HG02588 (cell line): ENCODE measurements around the gene MAPKAP1.
"Not testable (repeated sequence)": the region's sequence is repeated elsewhere in the genome, so short reads cannot be mapped to it uniquely, and the experiment has no call there.

Experiments
- ATAC-seq: cut with Tn5 transposase; IDR thresholded peaks from one replicate; pipeline ENCODE4 v1.9.1; 2021; ENCODE audit warnings: mild to moderate bottlenecking, moderate library complexity; ENCODE audit not compliant: unreplicated experiment

MAPKAP1 gene

DNA sequence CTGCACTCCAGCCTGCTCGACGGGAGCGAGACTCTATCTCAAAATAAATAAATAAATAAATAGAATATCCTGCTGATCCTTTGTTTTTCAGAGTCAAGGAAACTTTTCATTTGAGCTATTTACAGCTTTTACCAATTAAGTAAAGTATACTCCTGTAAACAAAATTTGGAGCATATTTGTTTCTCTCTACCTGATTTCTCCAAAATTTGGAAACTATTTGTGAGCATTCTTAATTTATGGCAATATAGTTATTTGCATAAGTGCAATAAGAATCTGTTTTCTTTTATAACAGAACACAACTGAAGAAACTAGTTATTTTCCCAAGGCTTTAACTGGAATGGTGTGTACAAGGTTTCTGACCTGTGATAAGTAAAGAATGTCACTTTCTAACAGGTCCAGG lies 135.2 kb downstream of the MAPKAP1 start:
- ATAC-seq, result not testable (repeated sequence)

- ATAC-seq, result no peak
Observed at GRCh38 chr9:125570246-125570645, 136.8 kb downstream of the MAPKAP1 start.

- no peak for ATAC-seq
Observed at GRCh38 chr9:125568621-125569020, 138.4 kb downstream of the MAPKAP1 start.

- not testable (repeated sequence) for ATAC-seq
Observed at GRCh38 chr9:125566051-125566450, 141.0 kb downstream of the MAPKAP1 start.

GRCh38 chr9:125565126-125565525 lies 141.9 kb downstream of the MAPKAP1 start:
- no peak for ATAC-seq

DNA sequence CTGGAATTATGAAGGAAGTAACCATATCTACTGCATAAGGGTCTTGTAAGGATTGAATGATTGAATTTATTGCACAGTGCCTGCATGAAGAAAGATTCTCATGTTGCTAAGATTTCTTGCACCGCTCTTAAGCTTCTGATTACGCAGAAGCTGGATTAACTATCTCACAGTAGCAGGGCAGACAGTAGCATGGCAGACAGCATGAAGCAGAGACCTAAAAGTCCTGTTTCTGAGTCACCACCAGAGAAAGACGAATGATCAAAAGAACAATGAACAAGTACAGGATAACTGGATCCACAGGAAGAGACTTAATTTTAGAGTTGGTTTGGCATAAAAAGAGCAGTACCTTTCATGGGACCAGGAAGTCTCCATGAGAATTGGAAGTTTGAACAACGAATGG lies 142.4 kb downstream of the MAPKAP1 start:
- ATAC-seq, result no peak

DNA sequence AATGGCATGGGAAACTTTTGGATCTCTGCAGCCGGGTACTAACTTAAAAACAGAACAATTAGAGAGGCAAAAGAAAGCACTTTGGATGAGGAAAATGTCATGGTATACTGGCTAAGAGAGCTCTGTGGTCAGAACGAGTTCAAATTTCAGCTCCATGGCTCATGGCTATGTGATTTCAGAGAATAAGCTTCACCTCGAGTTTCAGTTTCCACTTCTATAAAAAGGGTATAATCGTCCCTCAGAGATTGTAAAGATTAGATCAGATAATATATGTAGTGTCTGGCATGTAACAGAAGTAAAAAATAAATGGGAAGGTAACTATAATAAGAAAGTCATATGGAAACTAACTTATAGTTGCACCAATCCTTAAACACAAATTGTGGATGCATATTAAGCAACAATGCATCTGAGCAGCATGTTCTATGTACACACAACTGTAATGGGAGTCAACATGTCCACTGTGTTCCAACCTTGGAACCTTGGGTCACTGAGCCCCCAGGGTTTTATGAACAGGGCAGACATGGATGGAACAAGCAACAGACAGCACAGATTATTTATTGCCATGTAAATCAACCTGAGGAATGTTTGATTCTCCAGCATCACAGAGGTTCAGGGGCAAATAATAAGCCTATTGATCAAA lies 145.4 kb downstream of the MAPKAP1 start:
- no peak for ATAC-seq

- no peak for ATAC-seq
Observed at GRCh38 chr9:125559894-125560293, 147.1 kb downstream of the MAPKAP1 start.

GRCh38 chr9:125559194-125559593 lies 147.8 kb downstream of the MAPKAP1 start:
- no peak for ATAC-seq

DNA sequence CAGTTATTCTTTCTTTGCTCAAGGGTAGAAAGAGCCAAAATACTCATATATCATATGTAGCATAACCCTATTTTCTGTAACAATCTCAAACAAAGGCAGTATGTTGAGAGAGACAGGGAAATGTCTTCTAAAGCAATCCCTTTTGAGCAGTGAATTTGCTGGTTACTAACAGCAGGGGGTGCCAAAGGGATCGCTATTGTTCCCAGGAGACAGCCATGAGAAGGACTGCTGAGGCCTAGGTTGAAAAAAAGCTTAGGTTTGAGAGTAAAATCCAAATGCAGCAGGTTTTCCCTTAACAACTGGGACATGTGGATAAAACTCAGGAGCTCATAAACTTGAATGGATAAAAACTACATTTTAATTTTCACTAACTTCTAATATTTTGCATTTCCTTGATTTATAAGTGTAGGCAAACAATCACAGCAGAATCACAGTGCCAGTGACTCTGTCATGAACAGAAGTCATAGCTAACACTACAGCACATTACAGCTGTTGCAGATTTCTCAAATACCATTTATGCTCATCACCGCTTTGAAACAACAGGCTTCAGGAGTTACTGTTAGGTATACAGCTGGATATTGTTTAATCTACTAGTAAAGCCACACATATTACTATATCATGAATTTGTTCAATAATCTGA lies 148.4 kb downstream of the MAPKAP1 start:
- no peak for ATAC-seq

GRCh38 chr9:125556046-125556721 lies 150.8 kb downstream of the MAPKAP1 start:
- no peak for ATAC-seq

- ATAC-seq, result no peak
Observed at GRCh38 chr9:125554726-125555125, 152.3 kb downstream of the MAPKAP1 start.

DNA sequence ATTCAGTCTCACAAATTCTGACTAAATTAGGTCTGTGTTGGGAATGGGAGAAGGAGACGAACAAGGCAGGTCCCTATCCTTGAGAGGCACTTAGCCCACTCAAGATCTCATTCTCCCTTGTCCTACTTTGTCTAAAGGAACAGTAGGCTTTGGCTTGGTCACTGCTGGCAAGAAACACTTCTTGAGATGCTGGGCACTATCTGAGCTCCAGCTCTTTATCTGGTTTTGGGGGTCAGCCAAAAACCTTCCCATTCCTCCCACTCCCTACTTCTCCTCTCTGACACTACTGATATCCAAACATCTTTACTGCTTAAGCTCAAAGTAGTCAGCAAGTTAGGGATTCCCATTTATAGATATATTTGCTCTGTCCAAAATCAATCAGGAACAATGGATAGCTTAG lies 155.2 kb downstream of the MAPKAP1 start:
- ATAC-seq, result no peak

DNA sequence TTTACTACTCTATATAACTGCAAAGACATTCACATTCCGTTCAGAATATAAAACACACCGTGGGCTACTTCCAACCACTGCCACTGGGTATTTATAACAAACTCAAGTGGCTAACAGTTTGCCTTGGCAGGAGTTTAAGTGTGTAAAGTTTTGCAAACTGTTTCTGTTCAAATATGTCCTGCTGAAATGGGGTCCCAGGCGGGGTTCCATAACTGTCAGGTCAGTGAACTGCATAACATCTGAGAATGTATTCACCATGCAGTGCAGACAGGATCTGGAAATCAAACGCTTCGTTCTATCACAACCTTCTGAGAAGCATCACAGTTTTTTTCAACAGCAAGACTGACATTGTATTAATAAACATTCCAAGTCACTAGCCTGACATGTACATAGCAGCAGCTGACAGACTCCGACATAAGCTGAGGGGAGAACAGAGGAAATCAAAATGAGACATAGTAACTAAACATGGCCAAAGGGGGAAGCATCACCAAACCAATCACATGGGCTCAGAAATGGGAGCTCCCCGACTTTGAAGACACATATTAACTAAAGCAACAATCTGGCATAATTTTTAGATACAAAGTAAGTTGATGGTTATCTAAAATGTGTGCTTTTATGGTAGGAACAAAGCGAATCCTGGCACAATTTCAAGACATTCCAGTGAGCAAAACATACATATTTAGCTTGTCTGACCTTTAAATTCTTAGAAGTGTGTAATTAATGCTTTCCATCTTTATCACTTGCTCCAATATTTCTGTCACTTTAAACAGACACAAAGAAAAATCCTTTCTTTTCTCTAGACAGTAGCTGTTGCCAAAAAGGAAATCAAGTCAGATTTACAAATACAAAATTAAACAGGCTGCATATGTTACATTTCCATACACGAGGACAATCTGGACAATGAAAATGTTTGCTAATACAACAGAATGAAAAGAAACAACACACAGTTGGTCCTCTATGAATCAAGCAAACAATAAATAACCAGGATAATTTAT lies 156.8 kb downstream of the MAPKAP1 start:
- no peak for ATAC-seq

GRCh38 chr9:125549465-125549871 lies 157.5 kb downstream of the MAPKAP1 start:
- no peak for ATAC-seq

- no peak for ATAC-seq
Observed at GRCh38 chr9:125549039-125549438, 158.0 kb downstream of the MAPKAP1 start.

GRCh38 chr9:125548141-125548540 lies 158.9 kb downstream of the MAPKAP1 start:
- ATAC-seq, result no peak

GRCh38 chr9:125547368-125547767 lies 159.6 kb downstream of the MAPKAP1 start:
- no peak for ATAC-seq

- ATAC-seq, result no peak
Observed at GRCh38 chr9:125545845-125546244, 161.2 kb downstream of the MAPKAP1 start.

GRCh38 chr9:125544988-125545651 lies 161.9 kb downstream of the MAPKAP1 start:
- ATAC-seq, result no peak
